ENCODE data around the gene PFN4.

DNA sequence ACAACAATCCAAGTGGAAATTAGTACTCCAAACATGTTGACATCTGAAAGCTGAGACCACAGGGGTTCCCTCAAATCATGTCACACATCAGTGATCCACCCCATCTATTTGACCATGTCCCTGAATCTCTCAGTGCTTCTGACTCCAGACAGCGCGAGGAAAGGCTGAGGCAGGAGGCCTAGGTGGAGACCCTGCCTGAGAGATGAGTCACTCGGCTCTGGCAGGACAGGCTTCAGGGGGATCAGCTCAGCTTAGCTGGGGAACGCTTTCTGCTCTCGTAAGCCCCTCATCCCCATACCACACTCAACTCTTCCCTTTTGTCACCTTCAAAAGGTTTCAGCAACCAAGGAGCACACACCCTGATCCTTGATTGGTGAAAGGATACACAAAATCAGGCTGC lies 45.9 kb upstream of the PFN4 start:
- TF ChIP-seq EZH2 (IDR thresholded peaks at IDR 0.05; ENCODE audit: borderline replicate concordance, low read length) = no peak
- TF ChIP-seq, protein P1, sequence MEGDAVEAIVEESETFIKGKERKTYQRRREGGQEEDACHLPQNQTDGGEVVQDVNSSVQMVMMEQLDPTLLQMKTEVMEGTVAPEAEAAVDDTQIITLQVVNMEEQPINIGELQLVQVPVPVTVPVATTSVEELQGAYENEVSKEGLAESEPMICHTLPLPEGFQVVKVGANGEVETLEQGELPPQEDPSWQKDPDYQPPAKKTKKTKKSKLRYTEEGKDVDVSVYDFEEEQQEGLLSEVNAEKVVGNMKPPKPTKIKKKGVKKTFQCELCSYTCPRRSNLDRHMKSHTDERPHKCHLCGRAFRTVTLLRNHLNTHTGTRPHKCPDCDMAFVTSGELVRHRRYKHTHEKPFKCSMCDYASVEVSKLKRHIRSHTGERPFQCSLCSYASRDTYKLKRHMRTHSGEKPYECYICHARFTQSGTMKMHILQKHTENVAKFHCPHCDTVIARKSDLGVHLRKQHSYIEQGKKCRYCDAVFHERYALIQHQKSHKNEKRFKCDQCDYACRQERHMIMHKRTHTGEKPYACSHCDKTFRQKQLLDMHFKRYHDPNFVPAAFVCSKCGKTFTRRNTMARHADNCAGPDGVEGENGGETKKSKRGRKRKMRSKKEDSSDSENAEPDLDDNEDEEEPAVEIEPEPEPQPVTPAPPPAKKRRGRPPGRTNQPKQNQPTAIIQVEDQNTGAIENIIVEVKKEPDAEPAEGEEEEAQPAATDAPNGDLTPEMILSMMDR (conservative IDR thresholded peaks at IDR 0.05 in 1 of 2, IDR thresholded peaks at IDR 0.05 in 1 of 2; ENCODE audit: extremely low read depth in 1 of 2, insufficient read depth in 1 of 2, low read depth in 1 of 2, low read length in 2 of 2) = no peak
